ENCODE measurements around the gene TPGS1.
A peak's percentile ranks its signal among the peaks of the same experiment; 100 is the strongest.

TPGS1 gene

GRCh38 chr19:496112-496665, 11.1 kb upstream of the TPGS1 start, which contains the start of gene MADCAM1:
TSS of gene MADCAM1 (plus strand) at chr19:496486. CDS start at chr19:496500, 14 bp downstream.
- DNase-seq (ENCODE audit: low read depth): no peak

- DNase-seq (ENCODE audit: low read depth): no peak
Observed at GRCh38 chr19:496986-497385, 10.3 kb upstream of the TPGS1 start.

DNA sequence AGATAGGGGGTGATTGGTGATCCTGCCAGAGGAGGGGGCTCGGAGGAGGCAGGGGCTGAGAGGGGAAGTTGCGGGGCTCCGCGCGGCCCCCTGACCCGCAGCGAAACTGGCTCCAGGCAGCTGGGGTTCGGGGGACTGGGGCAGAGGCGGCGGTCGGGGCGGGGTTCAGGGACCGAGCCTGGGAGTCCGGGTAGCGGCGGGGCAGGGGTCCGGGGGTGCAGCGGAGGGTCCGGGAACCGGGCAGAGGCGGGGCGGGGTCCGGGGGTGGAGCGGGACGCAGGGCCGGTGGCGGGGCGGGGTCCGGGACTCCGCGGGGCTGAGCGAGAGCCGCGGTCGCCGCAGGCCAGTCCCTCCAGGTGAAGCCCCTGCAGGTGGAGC, 9.8 kb upstream of the TPGS1 start:
- no peak for DNase-seq (ENCODE audit: low read depth)

GRCh38 chr19:497869-498510, 9.3 kb upstream of the TPGS1 start:
- no peak for DNase-seq (ENCODE audit: low read depth)

GRCh38 chr19:498511-498891, 8.8 kb upstream of the TPGS1 start:
- no peak for DNase-seq (ENCODE audit: low read depth)

GRCh38 chr19:498977-499623, 8.2 kb upstream of the TPGS1 start:
- no peak for DNase-seq (ENCODE audit: low read depth)

DNA sequence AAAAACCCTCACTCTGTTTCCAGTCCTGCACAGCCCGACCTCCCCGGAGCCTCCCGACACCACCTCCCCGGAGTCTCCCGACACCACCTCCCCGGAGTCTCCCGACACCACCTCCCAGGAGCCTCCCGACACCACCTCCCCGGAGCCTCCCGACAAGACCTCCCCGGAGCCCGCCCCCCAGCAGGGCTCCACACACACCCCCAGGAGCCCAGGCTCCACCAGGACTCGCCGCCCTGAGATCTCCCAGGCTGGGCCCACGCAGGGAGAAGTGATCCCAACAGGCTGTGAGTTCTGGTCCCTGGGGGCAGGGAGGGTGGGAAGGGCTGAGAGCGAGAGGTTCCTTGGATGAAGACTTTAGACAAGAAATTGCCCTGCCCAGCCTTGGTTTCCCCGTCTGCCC, 5.7 kb upstream of the TPGS1 start:
- no peak for DNase-seq (ENCODE audit: low read depth)

DNA sequence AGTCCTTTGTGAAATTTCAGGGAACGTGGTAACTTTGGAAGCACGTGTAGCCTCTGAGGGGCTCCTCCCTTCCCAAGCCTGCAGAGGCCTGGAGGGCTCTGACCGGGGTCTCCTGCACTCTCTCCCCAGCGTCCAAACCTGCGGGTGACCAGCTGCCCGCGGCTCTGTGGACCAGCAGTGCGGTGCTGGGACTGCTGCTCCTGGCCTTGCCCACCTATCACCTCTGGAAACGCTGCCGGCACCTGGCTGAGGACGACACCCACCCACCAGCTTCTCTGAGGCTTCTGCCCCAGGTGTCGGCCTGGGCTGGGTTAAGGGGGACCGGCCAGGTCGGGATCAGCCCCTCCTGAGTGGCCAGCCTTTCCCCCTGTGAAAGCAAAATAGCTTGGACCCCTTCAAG, 2.7 kb upstream of the TPGS1 start:
- DNase-seq (ENCODE audit: low read depth): no peak

GRCh38 chr19:506404-507285, 652 bp upstream of the TPGS1 start:
- DNase-seq (ENCODE audit: low read depth): peak; percentile 96

- DNase-seq (ENCODE audit: low read depth): no peak
Observed at GRCh38 chr19:508204-509150, 1.2 kb downstream of the TPGS1 start.

DNA sequence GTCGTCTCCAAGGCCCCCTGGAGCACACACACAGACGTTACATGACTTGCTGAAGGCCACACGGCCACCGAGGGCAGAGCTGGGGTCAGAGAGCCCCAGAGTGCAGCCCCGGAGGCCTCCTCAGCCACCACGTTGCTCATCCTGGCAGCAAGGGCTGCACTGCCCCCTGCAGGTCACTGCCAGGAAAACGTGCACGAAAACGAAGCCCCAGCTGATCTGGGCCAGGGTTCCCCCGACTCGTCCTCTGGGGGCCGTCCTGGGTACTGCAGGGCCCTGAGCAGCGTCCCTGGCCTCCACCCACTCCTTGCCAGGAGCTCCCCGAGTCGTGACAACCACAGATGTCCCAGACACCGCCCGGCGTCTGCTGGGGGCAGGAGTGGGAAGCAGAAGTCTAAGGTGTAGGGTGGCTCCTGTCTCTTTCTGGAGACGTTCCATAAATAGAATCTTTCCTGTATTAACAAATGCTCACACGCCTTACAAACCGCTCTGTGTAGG, 3.4 kb downstream of the TPGS1 start:
- DNase-seq (ENCODE audit: low read depth): peak; percentile 89

DNA sequence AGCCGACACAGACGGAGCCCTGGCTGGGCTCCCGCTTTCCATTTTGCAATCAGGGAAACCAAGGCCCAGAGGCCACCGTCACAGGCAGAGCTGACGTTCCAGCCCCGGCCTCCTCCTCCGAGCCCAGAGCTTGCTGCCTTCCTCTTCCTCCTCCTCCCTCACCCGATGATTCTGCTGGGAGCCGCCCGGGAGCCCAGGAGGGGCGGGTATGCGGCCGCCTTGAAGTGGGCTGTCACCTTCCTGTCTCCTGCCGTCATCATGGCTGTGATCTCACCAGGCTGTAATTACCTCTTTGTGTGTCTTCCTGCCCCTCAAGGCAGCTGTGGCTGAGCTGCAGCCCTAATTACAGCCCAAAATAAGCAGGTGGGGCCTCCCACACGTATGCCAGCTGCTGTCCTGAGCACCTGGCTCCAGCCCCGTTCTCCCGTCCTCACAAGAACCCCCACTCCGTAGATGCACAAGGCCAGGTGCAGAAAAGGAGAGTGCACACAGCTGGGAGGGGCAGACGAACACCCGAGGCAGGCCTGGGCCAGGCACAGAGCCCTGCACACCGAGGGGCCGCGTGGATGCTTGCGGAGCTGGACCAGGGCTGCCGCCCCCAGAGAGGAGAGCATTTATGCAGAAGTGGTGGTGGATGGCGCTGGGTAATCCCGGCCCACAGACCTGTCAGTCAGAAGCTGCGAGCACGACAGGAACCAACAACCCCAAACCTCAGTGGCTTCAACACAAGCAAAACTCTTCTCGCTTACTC, 4.0 kb downstream of the TPGS1 start:
- peak; percentile 68 for DNase-seq (ENCODE audit: low read depth)

GRCh38 chr19:512547-513365, 5.5 kb downstream of the TPGS1 start:
- DNase-seq (ENCODE audit: low read depth): no peak

DNA sequence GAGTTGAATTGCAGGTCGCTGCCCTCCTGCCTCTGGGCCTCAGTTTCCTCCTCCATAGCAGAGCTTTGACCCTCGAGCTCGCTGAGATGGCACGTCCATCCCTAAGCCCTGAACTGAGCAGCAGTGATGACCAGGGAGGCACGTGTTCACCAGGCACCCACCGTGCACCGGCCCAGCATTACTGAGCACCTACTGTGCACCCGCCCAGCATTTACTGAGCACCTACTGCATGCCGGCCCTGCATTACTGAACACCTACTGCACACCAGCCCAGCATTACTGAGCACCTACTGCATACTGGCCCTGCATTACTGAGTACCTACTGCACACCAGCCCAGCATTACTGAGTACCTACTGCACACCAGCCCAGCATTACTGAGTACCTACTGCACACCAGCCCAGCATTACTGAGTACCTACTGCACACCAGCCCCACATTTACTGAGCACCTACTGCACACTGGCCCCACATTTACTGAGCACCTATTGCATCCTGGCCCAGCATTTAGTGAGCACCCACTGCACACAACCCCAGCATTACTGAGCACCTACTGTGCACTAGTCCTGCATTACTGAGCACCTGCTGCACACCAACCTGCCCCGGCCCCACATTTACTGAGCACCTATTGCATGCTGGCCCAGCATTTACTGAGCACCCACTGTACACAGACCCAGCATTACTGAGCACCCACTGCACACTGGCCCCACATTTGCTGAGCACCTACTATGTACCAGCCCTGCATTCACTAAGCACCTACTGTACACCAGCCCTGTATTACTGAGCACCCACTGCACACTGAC, 6.3 kb downstream of the TPGS1 start:
- no peak for DNase-seq (ENCODE audit: low read depth)

GRCh38 chr19:514166-514663, 6.9 kb downstream of the TPGS1 start:
- no peak for DNase-seq (ENCODE audit: low read depth)

- DNase-seq (ENCODE audit: low read depth): no peak
Observed at GRCh38 chr19:517721-518597, 10.7 kb downstream of the TPGS1 start.

DNA sequence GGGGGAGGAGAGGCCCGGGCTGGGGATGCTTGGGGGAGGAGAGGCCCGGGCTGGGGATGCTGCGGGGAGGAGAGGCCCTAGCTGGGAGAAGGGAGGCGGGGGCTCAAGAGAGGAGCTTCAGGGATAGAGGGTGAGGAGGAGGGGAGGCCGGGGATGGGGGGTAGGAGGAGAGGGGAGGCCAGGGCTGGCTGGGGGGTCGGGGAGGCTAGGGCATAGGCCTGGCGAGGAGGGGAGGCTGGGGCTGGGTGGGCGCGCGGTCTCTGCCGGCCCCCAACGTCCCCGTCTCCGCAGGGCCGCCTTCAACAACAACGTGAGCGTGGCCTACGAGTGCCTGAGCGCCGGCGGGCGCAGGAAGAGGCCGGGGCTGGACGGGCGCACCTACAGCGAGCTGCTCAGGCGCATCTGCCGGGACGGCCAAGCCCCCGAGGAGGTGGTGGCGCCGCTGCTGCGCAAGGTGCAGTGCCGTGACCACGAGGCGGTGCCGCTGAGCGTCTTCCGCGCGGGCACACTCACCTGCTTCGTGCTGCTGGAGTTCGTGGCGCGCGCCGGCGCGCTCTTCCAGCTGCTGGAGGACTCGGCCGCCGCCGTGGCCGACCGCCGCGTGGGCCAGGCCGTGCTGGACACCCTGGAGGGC, 11.4 kb downstream of the TPGS1 start:
- no peak for DNase-seq (ENCODE audit: low read depth)

Measured in CMK (cell line).